H9 (cell line): ENCODE results near the gene MAP3K2. TPM values are rescaled to one million over a fixed set of nuclear protein-coding genes. Genes with fewer than 3 reads are reported as not detected.
A peak's percentile ranks its signal among the peaks of the same experiment; 100 is the strongest.

ENCODE experiments used
- DNase-seq: peaks from one replicate; pipeline ENCODE4 v3.0.0-alpha.2; 2017
- H2AFZ ChIP-seq: one replicate; pipeline ENCODE4 v1.6.1; 2013; ENCODE audit warnings: mild to moderate bottlenecking, low read length, control low read depth, moderate library complexity
- H2AK5ac ChIP-seq: 2 replicates; pipeline ENCODE4 v1.6.1; 2013; ENCODE audit warnings: low read length, control low read depth, mixed read lengths; ENCODE audit not compliant: insufficient read length
- H2BK120ac ChIP-seq: one replicate; pipeline ENCODE4 v1.6.1; 2013; ENCODE audit warnings: low read depth, mild to moderate bottlenecking, low read length, control low read depth, inconsistent platforms; ENCODE audit not compliant: poor library complexity, severe bottlenecking
- H2BK12ac ChIP-seq: 2 replicates; pipeline ENCODE4 v1.6.1; 2013; ENCODE audit warnings: low read length, control low read depth, mixed read lengths, low read depth; ENCODE audit not compliant: insufficient read length
- H2BK15ac ChIP-seq: 2 replicates; pipeline ENCODE4 v1.6.1; 2013; ENCODE audit warnings: low read depth, low read length, control low read depth
- H2BK20ac ChIP-seq: one replicate; pipeline ENCODE4 v1.6.1; 2013; ENCODE audit warnings: low read depth, mild to moderate bottlenecking, low read length, control low read depth, inconsistent platforms; ENCODE audit not compliant: poor library complexity, severe bottlenecking
- H2BK5ac ChIP-seq: 2 replicates; pipeline ENCODE4 v1.6.1; 2013; ENCODE audit warnings: low read length, control low read depth, mixed read lengths; ENCODE audit not compliant: insufficient read length
- H3K14ac ChIP-seq: 2 replicates; pipeline ENCODE4 v1.6.1; 2013; ENCODE audit warnings: low read length, control low read depth; ENCODE audit not compliant: insufficient read depth
- H3K18ac ChIP-seq: 2 replicates; pipeline ENCODE4 v1.6.1; 2013; ENCODE audit warnings: low read depth, mild to moderate bottlenecking, mixed read lengths, low read length, control low read depth; ENCODE audit not compliant: insufficient read length
- H3K23ac ChIP-seq: 2 replicates; pipeline ENCODE4 v1.6.1; 2013; ENCODE audit warnings: low read length, control low read depth, mixed read lengths, low read depth; ENCODE audit not compliant: insufficient read length
- H3K23me2 ChIP-seq: 2 replicates; pipeline ENCODE4 v1.6.1; 2013; ENCODE audit warnings: low read depth, mild to moderate bottlenecking, mixed read lengths, low read length, control low read depth; ENCODE audit not compliant: insufficient read length, poor library complexity, severe bottlenecking
- H3K27ac ChIP-seq: 2 replicates; pipeline ENCODE4 v1.5.1; 2013; ENCODE audit warnings: low read length, control low read depth, mixed read lengths, low read depth; ENCODE audit not compliant: insufficient read length
- H3K27me3 ChIP-seq: 2 replicates; pipeline ENCODE4 v1.6.1; 2013; ENCODE audit warnings: low read length, control low read depth, inconsistent platforms; ENCODE audit not compliant: insufficient read depth
- H3K4ac ChIP-seq: 2 replicates; pipeline ENCODE4 v1.6.1; 2013; ENCODE audit warnings: low read depth, mild to moderate bottlenecking, control low read depth, inconsistent platforms, low read length, moderate library complexity
- H3K4me1 ChIP-seq: 2 replicates; pipeline ENCODE4 v1.6.1; 2013; ENCODE audit warnings: low read length, control low read depth, inconsistent platforms; ENCODE audit not compliant: insufficient read depth
- H3K4me2 ChIP-seq: 2 replicates; pipeline ENCODE4 v1.6.1; 2013; ENCODE audit warnings: low read length, control low read depth, mixed read lengths; ENCODE audit not compliant: insufficient read length, insufficient read depth
- H3K56ac ChIP-seq: 2 replicates; pipeline ENCODE4 v1.6.1; 2013; ENCODE audit warnings: low read depth, mild to moderate bottlenecking, mixed read lengths, low read length, control low read depth; ENCODE audit not compliant: insufficient read length
- H3K79me1 ChIP-seq: 2 replicates; pipeline ENCODE4 v1.6.1; 2013; ENCODE audit warnings: low read depth, mild to moderate bottlenecking, moderate library complexity, low read length, control low read depth, inconsistent platforms; ENCODE audit not compliant: insufficient read depth, poor library complexity, severe bottlenecking
- H3K79me2 ChIP-seq: 2 replicates; pipeline ENCODE4 v1.6.1; 2013; ENCODE audit warnings: low read length, control low read depth, inconsistent platforms; ENCODE audit not compliant: insufficient read depth
- H3K9ac ChIP-seq: 2 replicates; pipeline ENCODE4 v1.6.1; 2013; ENCODE audit warnings: low read length, control low read depth, mixed read lengths; ENCODE audit not compliant: insufficient read length; ENCODE audit errors: extremely low read depth
- H3K9me3 ChIP-seq: one replicate; pipeline ENCODE4 v1.6.1; 2013; ENCODE audit warnings: low read depth, low read length, inconsistent platforms; ENCODE audit not compliant: control insufficient read depth
- H3T11ph ChIP-seq: one replicate; pipeline ENCODE4 v1.6.1; 2013; ENCODE audit warnings: mild to moderate bottlenecking, low read length, control low read depth, inconsistent platforms
- H4K20me1 ChIP-seq: one replicate; pipeline ENCODE4 v1.6.1; 2013; ENCODE audit not compliant: control insufficient read depth, insufficient read length, insufficient read depth
- H4K5ac ChIP-seq: 2 replicates; pipeline ENCODE4 v1.6.1; 2013; ENCODE audit warnings: low read depth, mild to moderate bottlenecking, mixed read lengths, low read length, control low read depth; ENCODE audit not compliant: insufficient read length
- H4K8ac ChIP-seq: replicated peaks from 2 replicates; pipeline ENCODE4 v1.6.1; 2013; ENCODE audit warnings: low read length, control low read depth, mixed read lengths, low read depth; ENCODE audit not compliant: insufficient read length
- H4K91ac ChIP-seq: 2 replicates; pipeline ENCODE4 v1.6.1; 2013; ENCODE audit warnings: low read depth, mild to moderate bottlenecking, moderate library complexity, mixed read lengths, low read length, control low read depth; ENCODE audit not compliant: insufficient read length
- H3K27ac Mint-ChIP-seq, 3 experiments: 2 replicates in 2 of 3; 3 replicates in 1 of 3; pipeline ENCODE4 v1.8.0; 2020 to 2021; ENCODE audit warnings: mixed read lengths in 3 of 3, mild to moderate bottlenecking in 1 of 3, moderate library complexity in 1 of 3
- H3K27me3 Mint-ChIP-seq: 2 replicates; pipeline ENCODE4 v1.8.0; 2021; ENCODE audit warnings: low read depth, mild to moderate bottlenecking, moderate library complexity, mixed read lengths
- H3K36me3 Mint-ChIP-seq, 3 experiments: 2 replicates in 2 of 3; 3 replicates in 1 of 3; pipeline ENCODE4 v1.8.0; 2020 to 2021; ENCODE audit warnings: low read depth in 3 of 3, mixed read lengths in 3 of 3; ENCODE audit not compliant: insufficient read depth in 1 of 3
- H3K4me1 Mint-ChIP-seq, 2 experiments: 2 replicates each; pipeline ENCODE4 v1.8.0; 2020; ENCODE audit warnings: mixed read lengths in 2 of 2
- H3K4me3 Mint-ChIP-seq, 2 experiments: 2 replicates in 1 of 2; 3 replicates in 1 of 2; pipeline ENCODE4 v1.8.0; 2020 to 2021; ENCODE audit warnings: mild to moderate bottlenecking in 2 of 2, mixed read lengths in 2 of 2, moderate library complexity in 1 of 2
- H3K9me3 Mint-ChIP-seq, 2 experiments: 2 replicates in 1 of 2; 3 replicates in 1 of 2; pipeline ENCODE4 v1.8.0; 2020; ENCODE audit warnings: mild to moderate bottlenecking in 2 of 2, mixed read lengths in 2 of 2, moderate library complexity in 1 of 2
- CTCF ChIP-seq: fragments of 200-600 bp; sonication (generic); conservative IDR thresholded peaks from 3 replicates; pipeline ENCODE4 v1.8.0; 2021; ENCODE audit warnings: antibody characterized with exemption, mild to moderate bottlenecking
- WGBS: extraction: QIAGEN DNeasy Blood & Tissue Kit; methylation state at CpG from one replicate; pipeline ENCODE4 v1.1.7; 2013; ENCODE audit warnings: missing lambda C conversion rate, low lambda C conversion rate, mixed read lengths; ENCODE audit not compliant: insufficient read length; ENCODE audit errors: extremely low coverage; 5-methylcytosine and 5-hydroxymethylcytosine counted together
- total RNA-seq: library from RNA; stranded (reverse); gene quantifications from 2 replicates; pipeline ENCODE4 v1.2.1, GENCODE V29; 2021

MAP3K2 gene
- total RNA-seq, 1 experiment from 2014 or later, result 25.8 TPM

- no peaks in the 10 kb centered on the region; the same call in 1 of the 2 replicates for H3K79me2 ChIP-seq
- no peak for TF ChIP-seq CTCF
These were observed 28.8 kb downstream of the MAP3K2 start for GRCh38 chr2:127358971-127359370.

More at GRCh38 chr2:127358971-127359370, 28.8 kb downstream of the MAP3K2 start:
- 0 out of 7 replicates have a peak overlapping the region, but pooled peaks of 1 of the 3 experiments have one; percentile 85 for H3K27ac Mint-ChIP-seq
- Histone ChIP-seq H3K9me3 (no peaks in the 10 kb centered on the region), H4K20me1 (no peaks in the 10 kb centered on the region), H3K18ac (no peak overlapping the region), H3K23me2 (no peaks in the 10 kb centered on the region), H2BK20ac (no peak overlapping the region), H2BK12ac (no peak overlapping the region), H4K91ac (no peak overlapping the region), H3K14ac (no peak overlapping the region), H3K9ac (no peak overlapping the region), H2BK15ac (no peak overlapping the region), H2AK5ac (no peak overlapping the region), H2BK120ac (no peak overlapping the region), H3K4ac (no peak overlapping the region), H3K4me2 (peak overlapping the region; percentile 13), H4K5ac (no peak overlapping the region), H2BK5ac (no peak overlapping the region), H3K23ac (no peak overlapping the region), H4K8ac (no peak overlapping the region), H3K27ac (no peak overlapping the region), H3K79me1 (no peaks in the 10 kb centered on the region), H3K27me3 (no peaks in the 10 kb centered on the region), H3T11ph (no peak overlapping the region), H3K56ac (no peak overlapping the region), H3K4me1 (no peaks in the 10 kb centered on the region; the same call in 1 of the 2 replicates), H2AFZ (no peak overlapping the region)
- no peaks in the 10 kb centered on the region for H3K27me3 Mint-ChIP-seq
- H3K36me3 Mint-ChIP-seq, result no peaks in the 10 kb centered on the region; a peak in 3 of 7 replicates
- H3K4me3 Mint-ChIP-seq, result no peak overlapping the region
- 0 out of 5 replicates have a peak, but pooled peaks cover 0 to 3% of the 10 kb centered on the region in 2 experiments for H3K9me3 Mint-ChIP-seq
- no CpG with 5 or more reads among the region's 2 CpGs for WGBS
- peaks cover 28 to 33% of the 10 kb centered on the region in 2 experiments for H3K4me1 Mint-ChIP-seq
- no peak for DNase-seq
